ENCODE measurements around the gene DNAJA1.
A peak's percentile ranks its signal among the peaks of the same experiment; 100 is the strongest.

DNAJA1 gene

GRCh38 chr9:33044677-33045282 is 19.7 kb downstream of the DNAJA1 start:
- peak overlapping the region; percentile 54 for H3K4me3 ChIP-seq (ENCODE audit: insufficient read depth, low read depth, low read length)
- peaks cover 6% of the 10 kb centered on the region for H3K4me1 ChIP-seq (ENCODE audit: control insufficient read depth, insufficient read depth, low read length)
- H3K27me3 ChIP-seq (ENCODE audit: control insufficient read depth, insufficient read depth, low read length, poor library complexity, severe bottlenecking) = no peaks in the 10 kb centered on the region
- H3K36me3 ChIP-seq (ENCODE audit: control insufficient read depth, insufficient read depth, low read length) = peaks cover 17% of the 10 kb centered on the region
- 29 to 34% methylated on average over 11 to 12 of the region's 12 CpGs for WGBS, 2 experiments
- H3K9me3 ChIP-seq (ENCODE audit: control insufficient read depth, low read length) = no peaks in the 10 kb centered on the region
- H3K27ac ChIP-seq (ENCODE audit: insufficient read depth, low read depth, low read length, poor library complexity, severe bottlenecking) = peak overlapping the region; percentile 60

DNA sequence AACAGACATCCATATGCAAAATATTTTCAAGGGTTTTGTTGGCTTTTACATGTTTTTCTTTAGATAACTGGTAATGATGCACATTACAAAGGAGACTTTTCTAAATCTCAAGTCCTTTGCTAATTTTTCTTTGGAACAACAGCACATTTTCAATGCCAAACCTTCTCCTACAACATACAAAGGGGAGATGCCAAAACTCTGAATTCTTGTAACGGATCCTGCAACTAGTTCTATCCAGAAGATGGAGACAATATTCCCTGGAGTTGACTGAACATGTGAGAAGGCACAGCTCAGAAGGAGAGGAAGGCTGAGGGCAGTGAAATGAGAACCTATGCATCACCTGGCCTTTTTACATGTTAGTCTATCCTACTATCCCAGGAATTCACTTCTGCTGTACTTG is 21.0 kb downstream of the DNAJA1 start:
- Histone ChIP-seq H3K4me3 (ENCODE audit: insufficient read depth, low read depth, low read length) (no peak overlapping the region), H3K27me3 (ENCODE audit: control insufficient read depth, insufficient read depth, low read length, poor library complexity, severe bottlenecking) (no peaks in the 10 kb centered on the region), H3K36me3 (ENCODE audit: control insufficient read depth, insufficient read depth, low read length) (peaks cover 18% of the 10 kb centered on the region), H3K9me3 (ENCODE audit: control insufficient read depth, low read length) (no peaks in the 10 kb centered on the region), H3K27ac (ENCODE audit: insufficient read depth, low read depth, low read length, poor library complexity, severe bottlenecking) (no peak overlapping the region), H3K4me1 (ENCODE audit: control insufficient read depth, insufficient read depth, low read length) (peaks cover 6% of the 10 kb centered on the region)
- 94 to 100% methylated on average over 1 of the region's 1 CpG for WGBS, 2 experiments

DNA sequence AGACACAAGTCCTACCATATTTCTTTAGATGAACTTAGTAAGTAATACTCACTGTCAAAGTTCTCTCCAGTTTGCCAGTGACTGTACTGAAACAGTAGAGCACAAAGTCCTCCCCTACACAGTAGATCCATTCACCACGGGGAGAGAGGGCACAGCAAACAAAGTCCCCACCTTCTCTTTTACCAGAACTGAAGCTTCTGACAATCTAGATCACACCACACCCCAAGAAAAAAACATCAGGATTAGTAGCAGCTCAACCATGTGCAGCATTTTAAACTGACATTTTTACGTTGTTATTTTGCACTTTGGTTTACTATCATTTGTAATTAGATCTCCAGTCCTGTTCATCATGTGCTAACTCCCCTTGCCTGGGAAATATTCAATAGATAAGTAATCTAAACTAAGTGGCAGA is 23.0 kb downstream of the DNAJA1 start:
- H3K4me1 ChIP-seq (ENCODE audit: control insufficient read depth, insufficient read depth, low read length) = peaks cover 6% of the 10 kb centered on the region
- H3K27ac ChIP-seq (ENCODE audit: insufficient read depth, low read depth, low read length, poor library complexity, severe bottlenecking) = no peak overlapping the region
- no peaks in the 10 kb centered on the region for H3K9me3 ChIP-seq (ENCODE audit: control insufficient read depth, low read length)
- H3K4me3 ChIP-seq (ENCODE audit: insufficient read depth, low read depth, low read length) = no peak overlapping the region
- peaks cover 28% of the 10 kb centered on the region for H3K36me3 ChIP-seq (ENCODE audit: control insufficient read depth, insufficient read depth, low read length)
- H3K27me3 ChIP-seq (ENCODE audit: control insufficient read depth, insufficient read depth, low read length, poor library complexity, severe bottlenecking) = no peaks in the 10 kb centered on the region
- 95 to 96% methylated on average over 2 of the region's 2 CpGs for WGBS, 2 experiments

- Histone ChIP-seq H3K4me1 (ENCODE audit: control insufficient read depth, insufficient read depth, low read length) (no peaks in the 10 kb centered on the region), H3K4me3 (ENCODE audit: insufficient read depth, low read depth, low read length) (no peak overlapping the region), H3K27me3 (ENCODE audit: control insufficient read depth, insufficient read depth, low read length, poor library complexity, severe bottlenecking) (no peaks in the 10 kb centered on the region), H3K27ac (ENCODE audit: insufficient read depth, low read depth, low read length, poor library complexity, severe bottlenecking) (no peak overlapping the region), H3K36me3 (ENCODE audit: control insufficient read depth, insufficient read depth, low read length) (peaks cover 32% of the 10 kb centered on the region), H3K9me3 (ENCODE audit: control insufficient read depth, low read length) (no peaks in the 10 kb centered on the region)
- 91 to 94% methylated on average over 2 of the region's 2 CpGs for WGBS, 2 experiments
Observed at GRCh38 chr9:33049680-33050361, 24.7 kb downstream of the DNAJA1 start.

DNA sequence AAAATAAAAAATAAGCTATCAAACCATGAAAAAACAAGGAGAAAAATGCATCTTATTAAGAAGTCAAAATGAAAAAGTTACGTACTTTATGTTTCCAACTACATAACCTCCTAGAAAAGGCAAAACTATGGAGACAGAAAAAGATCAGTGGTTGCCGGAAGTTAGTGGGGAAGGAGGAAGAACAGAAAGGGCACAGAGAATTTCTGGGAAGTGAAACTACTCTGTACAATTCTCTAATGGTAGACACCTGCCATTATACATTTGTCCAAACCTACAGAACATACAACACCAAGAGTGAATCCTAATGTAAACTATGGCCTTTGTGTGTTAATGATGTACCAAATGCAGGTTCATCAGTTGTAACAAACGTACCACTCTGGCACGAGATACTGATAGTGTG is 26.1 kb downstream of the DNAJA1 start:
- 92 to 94% methylated on average over 3 to 4 of the region's 4 CpGs for WGBS, 2 experiments

GRCh38 chr9:33065157-33066076 is 40.3 kb downstream of the DNAJA1 start:
- H3K4me1 ChIP-seq (ENCODE audit: control insufficient read depth, insufficient read depth, low read length) = no peaks in the 10 kb centered on the region
- WGBS, 2 experiments = 94% methylated on average over 5 of the region's 5 CpGs
- H3K36me3 ChIP-seq (ENCODE audit: control insufficient read depth, insufficient read depth, low read length) = peaks cover 37% of the 10 kb centered on the region

More for the DNA sequence above, 26.1 kb downstream of the DNAJA1 start:
- Histone ChIP-seq H3K27me3 (ENCODE audit: control insufficient read depth, insufficient read depth, low read length, poor library complexity, severe bottlenecking) (no peaks in the 10 kb centered on the region), H3K36me3 (ENCODE audit: control insufficient read depth, insufficient read depth, low read length) (peaks cover 30% of the 10 kb centered on the region), H3K9me3 (ENCODE audit: control insufficient read depth, low read length) (no peaks in the 10 kb centered on the region), H3K4me1 (ENCODE audit: control insufficient read depth, insufficient read depth, low read length) (no peaks in the 10 kb centered on the region), H3K27ac (ENCODE audit: insufficient read depth, low read depth, low read length, poor library complexity, severe bottlenecking) (no peak overlapping the region), H3K4me3 (ENCODE audit: insufficient read depth, low read depth, low read length) (no peak overlapping the region)

GRCh38 chr9:33068991-33069390 is 43.9 kb downstream of the DNAJA1 start:
- Histone ChIP-seq H3K36me3 (ENCODE audit: control insufficient read depth, insufficient read depth, low read length) (peaks cover 30% of the 10 kb centered on the region), H3K4me3 (ENCODE audit: insufficient read depth, low read depth, low read length) (no peak overlapping the region), H3K27me3 (ENCODE audit: control insufficient read depth, insufficient read depth, low read length, poor library complexity, severe bottlenecking) (no peaks in the 10 kb centered on the region), H3K9me3 (ENCODE audit: control insufficient read depth, low read length) (no peaks in the 10 kb centered on the region), H3K27ac (ENCODE audit: insufficient read depth, low read depth, low read length, poor library complexity, severe bottlenecking) (no peak overlapping the region), H3K4me1 (ENCODE audit: control insufficient read depth, insufficient read depth, low read length) (no peaks in the 10 kb centered on the region)
- WGBS, 2 experiments = 79 to 96% methylated on average over 1 of the region's 1 CpG

More at GRCh38 chr9:33065157-33066076, 40.3 kb downstream of the DNAJA1 start:
- no peak overlapping the region for H3K27ac ChIP-seq (ENCODE audit: insufficient read depth, low read depth, low read length, poor library complexity, severe bottlenecking)
- H3K9me3 ChIP-seq (ENCODE audit: control insufficient read depth, low read length) = no peaks in the 10 kb centered on the region
- no peaks in the 10 kb centered on the region for H3K27me3 ChIP-seq (ENCODE audit: control insufficient read depth, insufficient read depth, low read length, poor library complexity, severe bottlenecking)
- H3K4me3 ChIP-seq (ENCODE audit: insufficient read depth, low read depth, low read length) = no peak overlapping the region

- H3K27me3 ChIP-seq (ENCODE audit: control insufficient read depth, insufficient read depth, low read length, poor library complexity, severe bottlenecking) = peaks cover 4% of the 10 kb centered on the region
- H3K4me3 ChIP-seq (ENCODE audit: insufficient read depth, low read depth, low read length) = peak within 1 kb of the TSS; percentile 83
- no peaks in the 10 kb centered on the region for H3K9me3 ChIP-seq (ENCODE audit: control insufficient read depth, low read length)
- H3K36me3 ChIP-seq (ENCODE audit: control insufficient read depth, insufficient read depth, low read length) = peaks cover 9% of the 10 kb centered on the region
- H3K27ac ChIP-seq (ENCODE audit: insufficient read depth, low read depth, low read length, poor library complexity, severe bottlenecking) = peak within 1 kb of the TSS; percentile 67
- WGBS, 2 experiments = 1% methylated on average over 53 of the region's 53 CpGs
- peaks cover 5% of the 10 kb centered on the region for H3K4me1 ChIP-seq (ENCODE audit: control insufficient read depth, insufficient read depth, low read length)
Observed at GRCh38 chr9:33076046-33077004, 51.3 kb downstream of the DNAJA1 start, which contains the start of gene SMU1. Gene SMU1, minus strand, starts transcription at chr9:33076674. Its CDS starts 66 bp downstream, at chr9:33076608.

GRCh38 chr9:33080534-33080933 is 55.5 kb downstream of the DNAJA1 start:
- WGBS, 2 experiments = 86 to 88% methylated on average over 6 of the region's 6 CpGs
- Histone ChIP-seq H3K4me3 (ENCODE audit: insufficient read depth, low read depth, low read length) (peak overlapping the region; percentile 13), H3K36me3 (ENCODE audit: control insufficient read depth, insufficient read depth, low read length) (no peaks in the 10 kb centered on the region)

More at GRCh38 chr9:33080534-33080933, 55.5 kb downstream of the DNAJA1 start:
- Histone ChIP-seq H3K27ac (ENCODE audit: insufficient read depth, low read depth, low read length, poor library complexity, severe bottlenecking) (no peak overlapping the region), H3K27me3 (ENCODE audit: control insufficient read depth, insufficient read depth, low read length, poor library complexity, severe bottlenecking) (peaks cover 4% of the 10 kb centered on the region), H3K4me1 (ENCODE audit: control insufficient read depth, insufficient read depth, low read length) (peaks cover 5% of the 10 kb centered on the region), H3K9me3 (ENCODE audit: control insufficient read depth, low read length) (no peaks in the 10 kb centered on the region)
